ENCODE data around the gene GRIN3B. TPM values are rescaled to one million over a fixed set of nuclear protein-coding genes. Genes with fewer than 3 reads are reported as not detected.

Gene GRIN3B
- 0.85 and 1.2 TPM in 2 replicates for total RNA-seq

DNA sequence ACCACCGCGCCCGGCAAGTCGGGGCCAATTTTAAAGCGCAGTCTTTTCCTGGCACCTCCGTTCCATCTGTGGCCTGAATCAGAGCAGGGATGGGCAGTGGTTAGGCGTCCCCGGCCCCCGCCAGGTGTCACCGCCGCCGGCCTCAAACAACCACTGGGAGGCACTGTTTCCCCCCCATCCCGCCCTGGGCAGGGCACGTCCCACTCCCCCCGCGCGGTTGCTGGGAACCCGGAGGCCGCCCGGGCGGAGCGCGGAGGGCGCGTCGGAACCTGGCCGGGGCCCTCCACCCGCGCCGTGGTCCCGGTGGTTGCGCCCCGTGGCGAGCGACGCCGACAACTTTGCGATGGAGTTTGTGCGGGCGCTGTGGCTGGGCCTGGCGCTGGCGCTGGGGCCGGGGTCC is at the start of gene GRIN3B:
Gene GRIN3B (plus strand): TSS at position 325 of the 400 bp plus-strand sequence. CDS start 19 bp downstream, at position 344.

DNA sequence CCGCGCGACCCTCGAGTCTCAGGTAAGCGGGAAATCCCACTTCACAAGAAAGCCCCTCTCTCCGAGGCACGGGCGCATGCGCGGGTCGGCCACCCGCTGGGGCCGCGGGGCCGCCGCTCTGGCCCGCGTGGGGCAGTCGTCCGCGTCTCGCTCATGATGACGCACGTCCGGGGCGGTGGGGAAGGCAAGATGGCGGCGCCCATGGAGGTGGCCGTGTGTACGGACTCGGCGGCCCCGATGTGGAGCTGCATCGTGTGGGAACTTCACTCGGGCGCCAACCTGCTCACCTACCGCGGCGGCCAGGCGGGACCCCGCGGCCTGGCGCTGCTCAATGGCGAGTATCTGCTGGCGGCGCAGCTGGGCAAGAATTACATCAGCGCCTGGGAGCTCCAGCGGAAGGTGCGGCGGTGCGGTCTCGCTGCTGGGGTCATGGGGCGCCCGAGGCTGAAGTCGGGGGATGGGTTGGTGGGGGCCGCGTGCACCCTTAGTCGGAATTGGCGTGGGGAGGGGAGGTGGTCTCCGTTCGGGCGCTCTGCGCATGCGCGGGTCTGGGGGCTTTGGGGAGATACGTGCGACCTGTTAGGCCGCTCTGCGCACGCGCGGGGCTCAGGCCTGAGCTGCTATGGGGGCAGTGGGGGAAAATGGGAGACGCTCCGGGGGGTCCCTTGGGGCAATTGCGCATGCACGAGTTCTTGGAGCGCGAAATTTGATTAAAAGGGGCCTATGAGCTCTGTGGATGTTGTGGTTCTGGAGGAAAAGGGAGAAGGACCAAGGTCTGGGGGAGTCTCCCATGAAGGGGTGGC is 15.9 kb upstream of the GRIN3B start, which contains the start of gene WDR18:
Gene WDR18 (plus strand): TSS at position 181 of the 803 bp plus-strand sequence. CDS start 9 bp downstream, at position 190.

GRCh38 chr19:1020868-1021425 is 20.7 kb downstream of the GRIN3B start, which contains the start of gene TMEM259:
TMEM259 (minus strand) TSS chr19:1021123; CDS start chr19:1020996, 127 bp downstream.

GRCh38 chr19:1025960-1026782 is 26.0 kb downstream of the GRIN3B start, which contains the start of gene CNN2:
CNN2 (plus strand) TSS chr19:1026608; CDS start chr19:1026662, 54 bp downstream.

GRCh38 chr19:1039646-1040475 is 39.6 kb downstream of the GRIN3B start, which contains the start of gene ABCA7:
ABCA7 (plus strand) TSS chr19:1040107; CDS start chr19:1041362, 1,255 bp downstream.

Other genes with a start within 250 kb of the GRIN3B start
- gene MISP, start 249.3 kb upstream of the GRIN3B start, total RNA-seq: 76.4 and 100 TPM in 2 replicates
- 94.7 and 108 TPM in 2 replicates for gene PTBP1, start 203.0 kb upstream of the GRIN3B start, total RNA-seq
- 0.48 TPM in 1 of 2 replicates, not detected in the other for gene PLPPR3, start 178.5 kb upstream of the GRIN3B start, total RNA-seq
- 0.24 TPM in 1 of 2 replicates, not detected in the other for gene AZU1, start 172.6 kb upstream of the GRIN3B start, total RNA-seq
- not detected in 2 replicates for gene PRTN3, start 159.4 kb upstream of the GRIN3B start, total RNA-seq
- gene ELANE, start 148.1 kb upstream of the GRIN3B start, total RNA-seq: not detected in 2 replicates
- 8.5 and 8.9 TPM in 2 replicates for gene CFD, start 140.8 kb upstream of the GRIN3B start, total RNA-seq
- 15.1 and 18.6 TPM in 2 replicates for gene MED16, start 107.2 kb upstream of the GRIN3B start, total RNA-seq
- gene RNU6-9, start 106.9 kb upstream of the GRIN3B start, total RNA-seq: not detected in 2 replicates
- 45.4 and 52.8 TPM in 2 replicates for gene R3HDM4, start 87.2 kb upstream of the GRIN3B start, total RNA-seq
- 0.43 TPM in 1 of 2 replicates, not detected in the other for gene KISS1R, start 83.1 kb upstream of the GRIN3B start, total RNA-seq
- 19.2 and 21.4 TPM in 2 replicates for gene ARID3A, start 74.4 kb upstream of the GRIN3B start, total RNA-seq
- gene WDR18, start 16.1 kb upstream of the GRIN3B start, total RNA-seq: 42.2 and 66.0 TPM in 2 replicates
- 79.7 and 84.3 TPM in 2 replicates for gene TMEM259, start 20.7 kb downstream of the GRIN3B start, total RNA-seq
- gene RNU6-2, start 21.1 kb downstream of the GRIN3B start, total RNA-seq: not detected in 2 replicates
- 137 and 224 TPM in 2 replicates for gene CNN2, start 26.2 kb downstream of the GRIN3B start, total RNA-seq
- gene ABCA7, start 39.7 kb downstream of the GRIN3B start, total RNA-seq: 5.3 and 7.9 TPM in 2 replicates
- 5.1 and 16.9 TPM in 2 replicates for gene ARHGAP45, start 66.7 kb downstream of the GRIN3B start, total RNA-seq
- 47.7 and 55.9 TPM in 2 replicates for gene POLR2E, start 95.0 kb downstream of the GRIN3B start, total RNA-seq
- 444 and 452 TPM in 2 replicates for gene GPX4, start 103.6 kb downstream of the GRIN3B start, total RNA-seq
- 22.4 and 70.8 TPM in 2 replicates for gene SBNO2, start 173.8 kb downstream of the GRIN3B start, total RNA-seq
- 131 and 132 TPM in 2 replicates for gene STK11, start 205.4 kb downstream of the GRIN3B start, total RNA-seq
- 4.0 and 7.5 TPM in 2 replicates for gene CBARP, start 237.6 kb downstream of the GRIN3B start, total RNA-seq
- gene ATP5F1D, start 241.3 kb downstream of the GRIN3B start, total RNA-seq: 13.9 and 21.4 TPM in 2 replicates
- 12.8 and 30.7 TPM in 2 replicates for gene MIDN, start 248.2 kb downstream of the GRIN3B start, total RNA-seq